Measurements from ENCODE around the gene ZNF343.
A peak's percentile ranks its signal among the peaks of the same experiment; 100 is the strongest.
"Not testable (repeated sequence)": the region's sequence is repeated elsewhere in the genome, so short reads cannot be mapped to it uniquely, and the experiment has no call there.

ZNF343 gene

DNA sequence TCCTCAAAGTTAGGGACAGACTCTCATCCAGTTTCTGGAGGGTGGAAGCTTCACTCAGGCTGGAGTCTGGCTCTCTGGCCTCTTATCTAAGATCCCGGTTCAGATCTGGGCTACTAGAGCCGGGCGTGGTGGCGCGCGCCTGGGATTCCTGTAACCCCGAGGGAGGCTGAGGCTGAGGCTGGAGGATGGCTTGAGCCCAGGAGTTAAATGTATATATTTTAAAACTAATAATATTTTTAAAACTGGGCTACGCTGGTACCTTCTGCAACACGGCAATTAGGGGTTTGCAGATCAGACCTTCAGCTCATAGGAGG is 710 bp upstream of the ZNF343 start:
- DNase-seq = no peak
- no peaks in the 10 kb centered on the region for H3K9me3 Mint-ChIP-seq
- peaks cover 6 to 17% of the 10 kb centered on the region in 2 donors for H3K4me1 Mint-ChIP-seq
- peaks cover 8 to 10% of the 10 kb centered on the region in 2 donors for H3K36me3 Mint-ChIP-seq
- peak overlapping the region; percentile 99 to 100 for H3K4me3 Mint-ChIP-seq
- no peak for ATAC-seq (replicated peaks)
- peak overlapping the region; percentile 98 for H3K27ac Mint-ChIP-seq
- peaks cover 4 to 9% of the 10 kb centered on the region in 2 donors for H3K27me3 Mint-ChIP-seq

DNA sequence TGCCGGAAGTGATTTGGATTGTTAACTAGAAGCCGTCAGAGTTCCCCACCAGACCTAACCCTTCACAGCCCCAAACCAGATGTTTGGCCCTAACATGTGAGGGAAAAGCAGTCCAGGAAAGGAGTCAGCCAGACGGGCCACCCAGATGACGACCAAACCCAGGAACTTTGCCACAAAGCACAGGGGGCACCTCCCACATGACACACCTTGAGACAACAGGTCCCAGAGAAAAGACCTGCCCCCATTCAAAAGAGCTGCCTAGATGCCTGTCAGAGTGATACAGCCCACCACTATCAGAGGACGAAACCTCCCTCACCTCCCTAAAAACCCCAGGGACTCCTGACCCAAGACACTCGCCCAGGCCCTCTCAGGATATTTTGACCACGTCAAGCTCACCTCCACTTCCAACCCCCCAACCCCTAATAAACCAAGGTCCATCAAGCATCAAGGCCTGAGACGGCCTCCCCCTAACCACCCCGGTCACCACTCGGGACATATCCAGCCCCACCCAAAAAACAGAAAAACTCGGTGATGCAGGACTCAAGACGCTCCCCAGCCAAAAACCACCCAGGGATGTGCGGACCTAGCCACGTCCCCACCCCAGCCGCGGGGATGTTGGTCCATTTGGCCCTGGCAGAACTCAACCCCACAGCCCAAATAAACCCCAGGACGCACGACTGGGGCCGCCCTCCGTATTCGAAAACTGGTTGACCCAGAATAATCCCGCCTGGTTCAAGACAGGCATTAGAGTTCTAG is 662 bp downstream of the ZNF343 start:
- peaks cover 10 to 15% of the 10 kb centered on the region in 2 donors for H3K36me3 Mint-ChIP-seq
- no peaks in the 10 kb centered on the region for H3K9me3 Mint-ChIP-seq
- H3K4me1 Mint-ChIP-seq = peaks cover 8 to 17% of the 10 kb centered on the region in 2 donors
- ATAC-seq (replicated peaks) (peak; percentile 10 to 26), DNase-seq (no peak)
- peaks cover 4 to 9% of the 10 kb centered on the region in 2 donors for H3K27me3 Mint-ChIP-seq
- peak overlapping the region; percentile 98 for H3K27ac Mint-ChIP-seq
- H3K4me3 Mint-ChIP-seq = peak overlapping the region; percentile 99 to 100

DNA sequence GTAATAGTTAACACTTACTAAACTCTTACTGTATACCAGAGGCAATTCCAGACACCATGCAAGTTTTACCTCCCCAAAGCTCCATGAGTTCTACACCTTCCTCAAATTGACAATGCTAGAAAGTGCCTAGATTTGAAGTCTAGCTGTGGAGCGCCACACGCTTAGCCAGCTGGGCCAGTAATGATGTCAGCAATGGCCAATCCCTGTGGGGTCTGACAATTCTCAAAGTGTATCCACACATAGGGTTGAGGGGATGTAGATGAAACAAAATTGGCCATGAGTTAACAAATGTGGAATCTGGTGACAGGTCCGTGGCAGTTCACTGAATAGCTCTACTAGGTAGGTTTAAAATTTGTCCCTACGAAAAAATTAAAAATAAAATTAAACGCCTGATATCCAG is 1.3 kb downstream of the ZNF343 start:
- Mint-ChIP-seq H3K4me3 (peak overlapping the region; percentile 99 to 100), H3K27ac (peak overlapping the region; percentile 98), H3K36me3 (peaks cover 10 to 18% of the 10 kb centered on the region in 2 donors), H3K9me3 (no peaks in the 10 kb centered on the region), H3K27me3 (peaks cover 4 to 9% of the 10 kb centered on the region in 2 donors), H3K4me1 (peaks cover 11 to 17% of the 10 kb centered on the region in 2 donors)
- DNase-seq (no peak), ATAC-seq (replicated peaks) (no peak)

DNA sequence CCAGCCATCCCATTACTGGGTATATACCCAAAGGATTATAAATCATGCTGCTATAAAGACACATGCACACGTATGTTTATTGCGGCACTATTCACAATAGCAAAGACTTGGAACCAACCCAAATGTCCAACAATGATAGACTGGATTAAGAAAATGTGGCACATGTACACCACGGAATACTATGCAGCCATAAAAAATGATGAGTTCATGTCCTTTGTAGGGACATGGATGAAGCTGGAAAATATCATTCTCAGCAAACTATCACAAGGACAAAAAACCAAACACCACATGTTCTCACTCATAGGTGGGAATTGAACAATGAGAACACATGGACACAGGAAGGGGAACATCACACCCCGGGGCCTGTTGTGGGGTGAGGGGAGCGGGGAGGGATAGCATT is 2.3 kb downstream of the ZNF343 start:
- not testable (repeated sequence) for H3K9me3 Mint-ChIP-seq; ATAC-seq (replicated peaks); H3K4me3 Mint-ChIP-seq; H3K27me3 Mint-ChIP-seq; DNase-seq; H3K27ac Mint-ChIP-seq
- Mint-ChIP-seq H3K36me3 (peaks cover 10 to 24% of the 10 kb centered on the region in 2 donors), H3K4me1 (peaks cover 11 to 22% of the 10 kb centered on the region in 2 donors)

DNA sequence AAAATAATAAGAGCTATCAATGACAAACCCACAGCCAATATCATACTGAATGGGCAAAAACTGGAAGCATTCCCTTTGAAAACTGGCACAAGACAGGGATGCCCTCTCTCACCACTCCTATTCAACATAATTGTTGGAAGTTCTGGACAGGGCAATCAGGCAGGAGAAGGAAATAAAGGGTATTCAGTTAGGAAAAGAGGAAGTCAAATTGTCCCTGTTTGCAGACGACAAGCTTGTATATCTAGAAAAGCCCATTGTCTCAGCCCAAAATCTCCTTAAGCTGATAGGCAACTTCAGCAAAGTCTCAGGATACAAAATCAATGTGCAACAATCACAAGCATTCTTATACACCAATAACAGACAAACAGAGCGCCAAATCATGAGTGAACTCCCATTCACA is 3.9 kb downstream of the ZNF343 start:
- H3K9me3 Mint-ChIP-seq; DNase-seq; ATAC-seq (replicated peaks); H3K27me3 Mint-ChIP-seq; H3K4me3 Mint-ChIP-seq; H3K27ac Mint-ChIP-seq: not testable (repeated sequence)
- peaks cover 11 to 22% of the 10 kb centered on the region in 2 donors for H3K4me1 Mint-ChIP-seq
- peaks cover 15 to 36% of the 10 kb centered on the region in 2 donors for H3K36me3 Mint-ChIP-seq

DNA sequence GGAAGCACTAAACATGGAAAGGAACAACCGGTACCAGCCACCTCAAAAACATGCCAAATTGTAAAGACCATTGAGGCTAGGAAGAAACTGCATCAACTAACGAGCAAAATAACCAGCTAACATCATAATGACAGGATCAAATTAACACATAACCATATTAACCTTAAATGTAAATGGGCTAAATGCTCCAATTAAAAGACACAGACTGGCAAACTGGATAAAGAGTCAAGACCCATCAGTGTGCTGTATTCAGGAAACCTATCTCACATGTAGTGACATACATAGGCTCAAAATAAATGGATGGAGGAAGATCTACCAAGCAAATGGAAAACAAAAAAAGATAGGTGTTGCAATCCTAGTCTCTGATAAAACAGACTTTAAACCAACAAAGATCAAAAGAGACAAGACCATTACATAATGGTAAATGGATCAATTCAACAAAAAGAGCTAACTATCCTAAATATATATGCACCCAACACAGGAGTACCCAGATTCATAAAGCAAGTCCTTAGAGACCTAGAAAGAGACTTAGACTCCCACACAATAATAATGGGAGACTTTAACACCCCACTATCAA is 5.8 kb downstream of the ZNF343 start:
- not testable (repeated sequence) for H3K4me3 Mint-ChIP-seq; ATAC-seq (replicated peaks); H3K27me3 Mint-ChIP-seq; DNase-seq; H3K9me3 Mint-ChIP-seq; H3K27ac Mint-ChIP-seq
- Mint-ChIP-seq H3K4me1 (peaks cover 10 to 12% of the 10 kb centered on the region in 2 donors), H3K36me3 (peaks cover 20 to 43% of the 10 kb centered on the region in 2 donors)

DNA sequence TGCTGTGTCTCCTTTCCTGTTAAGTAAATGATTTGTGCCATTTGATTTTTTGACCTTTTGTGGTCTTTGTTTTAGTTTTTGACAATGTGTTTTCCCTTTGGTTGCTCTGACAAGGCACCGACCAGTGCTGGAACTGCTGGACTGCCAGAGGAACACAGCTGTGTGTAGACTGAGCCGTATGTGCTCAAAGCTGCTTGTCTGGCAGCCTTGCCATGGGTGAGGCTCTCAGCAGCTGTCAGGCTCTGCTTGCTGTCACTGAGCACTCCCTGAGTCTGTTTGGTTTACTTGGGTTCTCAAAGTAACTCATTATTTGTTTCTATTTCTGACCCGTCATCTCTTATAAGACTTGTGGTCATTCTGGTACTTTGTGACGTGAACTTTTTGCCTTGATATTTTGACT is 23.1 kb downstream of the ZNF343 start:
- H3K27me3 Mint-ChIP-seq = no peaks in the 10 kb centered on the region

DNA sequence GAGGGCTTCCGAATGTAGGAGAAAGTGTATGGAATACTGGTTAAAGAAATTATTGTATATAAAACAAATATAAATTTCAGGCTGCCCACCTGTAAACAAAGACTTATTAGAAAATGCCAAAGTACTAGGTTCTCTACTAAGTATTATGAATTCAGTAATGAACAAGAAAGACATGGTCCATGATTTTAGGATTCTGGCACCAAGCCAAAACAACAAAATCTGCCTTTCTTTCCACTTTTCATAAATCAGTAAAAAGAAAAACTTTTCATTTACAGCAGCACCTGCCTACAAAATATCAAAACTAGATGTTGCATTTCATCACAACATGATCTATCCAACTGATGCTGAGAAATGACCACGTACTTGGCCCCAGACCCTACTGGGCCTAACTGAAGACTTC is 23.6 kb downstream of the ZNF343 start:
- Mint-ChIP-seq H3K27ac (no peak overlapping the region), H3K36me3 (peaks cover 62 to 76% of the 10 kb centered on the region in 2 donors), H3K27me3 (no peaks in the 10 kb centered on the region), H3K4me3 (no peak overlapping the region), H3K4me1 (no peaks in the 10 kb centered on the region), H3K9me3 (peaks cover 3 to 6% of the 10 kb centered on the region in 2 donors)
- ATAC-seq (replicated peaks) (no peak), DNase-seq (no peak)

More for the DNA sequence above, 23.1 kb downstream of the ZNF343 start:
- Mint-ChIP-seq H3K4me3 (no peak overlapping the region), H3K9me3 (peaks cover 3 to 5% of the 10 kb centered on the region in 2 donors), H3K36me3 (peaks cover 57 to 73% of the 10 kb centered on the region in 2 donors), H3K4me1 (no peaks in the 10 kb centered on the region), H3K27ac (no peak overlapping the region)
- no peak for DNase-seq
- no peak for ATAC-seq (replicated peaks)

DNA sequence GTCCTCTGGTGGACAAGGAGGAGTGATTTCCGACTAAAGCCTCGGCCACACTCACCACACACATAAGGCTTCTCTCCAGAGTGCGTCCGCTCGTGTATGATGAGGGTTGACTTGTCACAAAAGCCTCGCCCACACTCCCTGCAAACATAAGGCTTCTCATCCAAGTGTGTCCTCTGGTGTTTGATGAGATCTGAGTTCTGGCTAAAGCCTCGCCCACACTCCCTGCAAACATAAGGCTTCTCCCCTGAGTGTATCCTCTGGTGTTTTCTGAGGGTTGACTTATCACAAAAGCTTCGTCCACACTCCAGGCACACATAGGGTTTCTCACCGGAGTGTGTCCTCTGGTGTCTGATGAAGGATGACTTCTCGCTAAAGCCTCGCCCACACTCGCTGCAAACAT is 25.2 kb downstream of the ZNF343 start:
- no peaks in the 10 kb centered on the region for H3K4me1 Mint-ChIP-seq
- DNase-seq (no peak), ATAC-seq (replicated peaks) (no peak)
- no peak overlapping the region for H3K27ac Mint-ChIP-seq
- H3K4me3 Mint-ChIP-seq = no peak overlapping the region
- no peaks in the 10 kb centered on the region for H3K27me3 Mint-ChIP-seq
- peaks cover 59 to 80% of the 10 kb centered on the region in 2 donors for H3K36me3 Mint-ChIP-seq
- H3K9me3 Mint-ChIP-seq = peaks cover 3 to 6% of the 10 kb centered on the region in 2 donors

DNA sequence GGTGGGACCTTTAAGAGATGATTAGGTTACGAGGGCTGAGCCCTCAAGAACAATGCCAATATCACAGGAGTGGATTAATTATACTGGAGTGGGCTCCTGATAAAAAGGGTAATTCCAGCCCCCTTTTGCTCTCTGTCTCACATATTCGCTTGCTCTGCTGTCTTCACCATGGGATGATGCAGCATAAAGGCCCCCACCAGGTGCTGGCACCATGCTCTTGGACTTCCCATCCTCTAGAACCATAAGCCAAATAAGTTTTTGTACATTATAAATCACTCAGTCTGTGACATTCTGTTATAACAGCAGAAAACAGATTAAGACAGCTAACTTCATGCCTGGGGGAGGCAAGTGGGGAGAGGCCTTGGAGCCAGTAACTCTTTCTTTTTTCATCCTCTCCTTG is 28.3 kb downstream of the ZNF343 start:
- H3K27ac Mint-ChIP-seq = no peak overlapping the region
- H3K27me3 Mint-ChIP-seq = no peaks in the 10 kb centered on the region
- peaks cover 69 to 72% of the 10 kb centered on the region in 2 donors for H3K36me3 Mint-ChIP-seq
- no peaks in the 10 kb centered on the region for H3K4me1 Mint-ChIP-seq
- H3K4me3 Mint-ChIP-seq = no peak overlapping the region
- DNase-seq = no peak
- no peak for ATAC-seq (replicated peaks)
- H3K9me3 Mint-ChIP-seq = peaks cover 3 to 6% of the 10 kb centered on the region in 2 donors

DNA sequence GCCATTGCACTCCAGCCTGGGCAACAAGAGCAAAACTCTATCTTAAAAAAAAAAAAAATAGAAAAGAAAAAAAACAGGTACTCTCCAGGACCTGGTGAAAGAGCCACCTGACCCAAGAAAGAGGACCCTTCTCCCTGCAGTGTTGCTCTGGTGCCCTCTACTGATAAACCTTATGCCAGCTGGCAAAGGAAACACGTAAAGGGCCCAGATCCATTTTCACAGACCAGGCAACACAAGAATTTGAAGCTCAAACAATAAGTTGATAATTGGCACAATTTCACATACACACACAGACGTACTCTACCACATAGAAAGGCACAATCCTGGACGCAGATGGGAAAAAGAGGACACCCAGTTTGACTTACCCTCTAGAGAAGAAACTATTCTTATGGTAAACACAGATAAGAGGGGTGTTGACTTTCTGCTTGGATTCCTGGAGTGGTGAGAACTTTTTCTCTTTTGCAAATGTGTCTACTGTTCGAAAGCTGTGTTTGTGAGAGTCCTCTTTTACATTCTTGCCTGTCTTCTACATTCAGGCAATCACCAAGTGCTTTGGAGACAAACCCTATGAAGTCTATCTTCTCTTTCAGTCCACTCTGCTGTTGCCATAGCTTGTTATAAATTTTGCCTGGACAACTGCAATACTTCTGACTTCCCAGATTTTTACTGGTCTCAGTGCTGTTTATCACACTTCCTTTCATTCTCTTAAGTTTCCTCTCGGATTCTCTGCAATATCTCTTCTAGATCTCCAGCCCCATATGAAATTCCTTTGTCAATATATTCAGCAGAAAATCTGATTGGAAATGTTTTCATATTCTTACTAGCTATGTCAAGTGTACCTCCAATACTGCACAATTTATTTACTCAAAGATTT is 31.7 kb downstream of the ZNF343 start:
- ATAC-seq (replicated peaks) = no peak
- Mint-ChIP-seq H3K4me3 (no peak overlapping the region), H3K27me3 (no peaks in the 10 kb centered on the region)

DNA sequence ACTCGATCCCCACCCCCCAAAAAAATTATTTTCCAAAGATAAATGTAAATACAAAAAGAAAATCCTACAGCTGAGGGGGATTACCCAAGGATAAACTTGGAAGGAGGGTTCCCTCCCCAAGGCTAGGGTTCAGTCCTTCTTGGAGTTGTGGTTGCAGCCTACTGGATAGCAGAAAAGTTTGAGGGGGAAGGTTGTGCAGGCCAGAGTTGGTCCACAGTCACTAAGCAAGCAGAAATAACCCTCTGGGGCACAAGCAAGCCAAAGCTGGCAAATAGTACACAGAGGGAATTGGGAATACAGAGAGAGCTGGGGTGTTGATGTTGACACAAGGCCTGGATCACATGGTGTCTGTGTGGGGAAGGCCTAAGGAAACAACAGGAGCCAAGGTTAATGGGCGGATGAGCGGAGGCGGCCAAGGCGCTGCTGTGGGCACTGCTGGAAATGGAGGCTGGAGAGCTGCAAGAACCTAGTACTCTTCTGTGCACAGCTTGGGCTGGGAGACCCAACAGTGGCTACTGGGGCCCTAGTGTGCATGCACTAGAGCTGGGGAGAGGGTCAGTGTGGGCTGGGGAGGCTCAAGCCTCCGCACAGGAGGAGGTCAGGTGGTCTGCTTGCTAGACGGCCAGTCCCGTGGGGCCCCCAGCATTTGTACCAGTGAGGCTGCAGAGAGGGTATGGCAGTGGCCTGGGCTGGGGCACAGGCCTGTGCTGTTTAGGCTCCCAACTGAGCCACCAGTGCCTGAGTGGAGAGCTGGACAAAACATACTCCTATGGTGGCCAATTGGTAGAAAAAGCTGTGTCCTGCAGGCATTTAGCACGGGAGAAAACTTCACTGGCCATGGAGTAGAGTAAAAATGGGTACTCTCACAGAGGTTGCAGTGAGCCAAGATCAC is 32.6 kb downstream of the ZNF343 start:
- DNase-seq = no peak
- Mint-ChIP-seq H3K27ac (no peak overlapping the region), H3K4me3 (no peak overlapping the region), H3K4me1 (peaks cover 4 to 5% of the 10 kb centered on the region in 2 donors), H3K36me3 (peaks cover 39 to 51% of the 10 kb centered on the region in 2 donors), H3K27me3 (no peaks in the 10 kb centered on the region), H3K9me3 (peaks cover 1 to 4% of the 10 kb centered on the region in 2 donors)
- no peak for ATAC-seq (replicated peaks)

More for the DNA sequence above, 31.7 kb downstream of the ZNF343 start:
- no peak for DNase-seq
- Mint-ChIP-seq H3K27ac (no peak overlapping the region), H3K36me3 (peaks cover 48 to 60% of the 10 kb centered on the region in 2 donors), H3K9me3 (peaks cover 3 to 6% of the 10 kb centered on the region in 2 donors), H3K4me1 (peaks cover 0 to 4% of the 10 kb centered on the region in 2 donors)

DNA sequence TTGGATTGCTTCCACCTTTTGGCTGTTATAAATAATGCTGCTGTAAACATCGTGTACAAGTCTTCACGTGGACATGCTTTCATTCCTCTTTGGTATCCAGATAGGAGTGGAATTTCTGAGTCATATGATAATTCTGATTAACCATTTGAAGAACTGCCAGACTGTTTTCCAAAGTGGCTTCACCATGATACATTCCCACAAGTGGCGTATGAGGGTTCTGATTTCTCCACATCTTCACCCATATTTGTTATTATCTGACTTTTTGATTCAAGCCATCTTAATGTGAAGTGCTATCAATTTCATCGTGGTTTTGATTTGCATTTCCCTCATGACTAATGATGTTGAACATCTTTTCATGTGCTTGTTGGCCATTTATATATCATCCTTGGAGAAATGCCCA is 35.2 kb downstream of the ZNF343 start:
- DNase-seq (no peak), ATAC-seq (replicated peaks) (no peak)
- Mint-ChIP-seq H3K4me1 (peaks cover 15 to 21% of the 10 kb centered on the region in 2 donors), H3K9me3 (no peaks in the 10 kb centered on the region), H3K36me3 (peaks cover 34 to 46% of the 10 kb centered on the region in 2 donors), H3K27ac (no peak overlapping the region), H3K27me3 (no peaks in the 10 kb centered on the region), H3K4me3 (no peak overlapping the region)

Measured in stimulated activated naive B cell treated with anti-CD40 and anti-IgM and Interleukin-4, amounts not matched to agents 10 μg/mL and 1 μg/mL and 100 μg/mL, for 72 hours (primary cell).